HG02884 (cell line): ENCODE measurements around the gene SBF2.
"Not testable (repeated sequence)": the region's sequence is repeated elsewhere in the genome, so short reads cannot be mapped to it uniquely, and the experiment has no call there.

Experiments used
- ATAC-seq: cut with Tn5 transposase; IDR thresholded peaks from one replicate; pipeline ENCODE4 v1.9.1; 2021; ENCODE audit warnings: mild to moderate bottlenecking, moderate library complexity; ENCODE audit not compliant: unreplicated experiment

Gene SBF2

GRCh38 chr11:10125522-10126133, 168.4 kb downstream of the SBF2 start:
- no peak for ATAC-seq

GRCh38 chr11:10122326-10123197, 171.5 kb downstream of the SBF2 start:
- ATAC-seq = no peak

- ATAC-seq = no peak
Observed at GRCh38 chr11:10118865-10119264, 175.2 kb downstream of the SBF2 start.

DNA sequence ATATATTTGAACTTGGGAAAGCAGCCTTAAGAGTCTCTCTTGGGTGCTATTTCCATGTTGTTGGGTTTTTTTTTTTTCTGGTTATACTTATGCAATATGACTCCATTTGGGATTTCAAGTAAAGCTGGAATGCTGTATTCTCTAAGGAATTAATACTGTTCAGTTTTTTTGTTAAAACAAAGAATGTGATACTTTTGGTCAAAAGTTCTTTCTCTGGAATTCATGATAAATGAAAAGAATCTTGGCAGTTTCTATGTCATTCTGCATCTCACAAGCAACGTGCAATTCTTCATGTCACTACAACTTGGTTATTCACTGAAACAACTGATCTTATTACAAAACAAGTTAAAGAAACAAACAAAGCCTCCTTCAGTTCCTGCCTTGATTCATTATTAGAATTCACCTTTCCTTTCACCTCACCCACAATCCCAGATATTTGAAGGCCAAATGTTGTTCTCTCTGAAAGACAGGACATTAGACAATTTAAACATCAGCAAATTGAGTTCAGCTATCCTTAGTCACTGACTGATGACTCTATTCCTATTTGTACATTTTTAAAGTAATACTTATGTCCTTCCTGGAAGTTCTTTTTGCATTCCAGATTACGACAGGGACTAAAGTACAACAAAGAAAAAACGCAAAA, 176.2 kb downstream of the SBF2 start:
- ATAC-seq = no peak

DNA sequence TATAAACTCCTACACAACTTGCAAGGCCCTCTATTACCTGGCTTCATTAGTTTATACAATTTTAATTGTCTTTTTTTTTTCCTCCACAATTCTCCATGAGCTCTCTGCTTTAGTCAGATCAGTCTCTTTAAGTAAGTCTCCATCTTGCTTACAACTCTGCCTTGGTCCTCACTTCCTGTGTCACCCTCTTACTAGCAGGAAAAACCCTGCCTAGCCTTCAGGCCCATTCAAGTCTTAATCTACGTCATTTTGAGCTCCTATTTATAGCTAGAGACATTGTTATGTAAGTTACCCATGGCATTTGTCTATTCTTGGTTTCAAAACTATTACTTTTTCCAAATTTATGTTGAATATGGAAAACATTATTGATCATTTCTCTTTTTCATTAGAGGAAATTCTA, 177.4 kb downstream of the SBF2 start:
- ATAC-seq = no peak

DNA sequence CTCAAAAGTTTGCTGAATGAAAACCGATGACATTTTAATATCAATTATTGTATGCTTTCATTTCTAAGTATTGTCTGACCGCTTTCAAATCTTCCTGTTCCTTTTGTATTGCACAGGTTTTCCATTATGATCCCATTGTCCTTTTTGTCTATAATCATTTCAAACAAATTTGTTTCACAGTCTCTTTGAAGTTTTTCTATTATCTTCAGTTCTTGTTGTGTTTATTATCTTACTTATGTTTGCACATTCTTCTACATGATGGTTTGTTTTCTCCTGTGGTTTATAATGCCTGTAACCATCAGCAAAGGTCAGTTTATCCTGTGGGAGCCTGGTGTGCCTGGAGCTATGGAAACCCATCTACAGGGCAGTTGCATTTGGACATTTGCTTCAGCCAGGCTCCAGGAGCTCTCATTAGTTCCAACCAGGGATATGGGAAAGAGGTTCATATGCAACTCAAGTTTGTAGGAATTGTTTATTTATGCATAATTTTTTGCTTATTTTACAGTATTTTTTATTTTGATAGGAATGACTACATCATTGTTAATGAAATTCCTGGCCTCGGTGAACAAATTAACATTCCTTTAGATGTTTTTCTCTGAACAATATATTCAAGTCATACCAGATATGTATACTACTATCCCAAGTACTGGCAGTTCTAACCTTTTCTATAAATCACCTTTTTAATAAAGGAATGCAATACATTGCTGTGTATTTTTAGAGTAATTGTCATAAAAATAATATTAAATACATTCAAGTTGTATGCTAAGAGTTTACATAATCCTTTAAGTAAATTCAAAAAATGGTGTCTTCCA, 179.2 kb downstream of the SBF2 start:
- ATAC-seq = no peak

DNA sequence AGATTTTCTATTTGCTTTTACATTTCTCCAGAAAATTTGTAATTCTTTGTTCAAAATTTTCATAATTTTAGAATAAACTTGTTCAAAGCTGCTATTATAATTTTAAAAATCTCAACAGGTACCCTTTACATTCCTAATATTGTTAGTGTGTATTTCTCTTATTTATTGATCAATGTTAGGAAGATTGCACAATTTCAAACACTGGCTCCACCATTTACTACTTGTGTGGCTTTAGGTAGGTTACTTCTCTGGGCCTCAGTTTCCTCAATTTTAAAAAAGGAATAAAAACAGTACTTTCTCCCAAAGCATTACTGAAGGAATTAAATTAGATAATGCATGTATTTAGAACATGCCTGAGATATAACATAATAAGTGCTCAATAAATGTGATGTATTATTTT, 180.2 kb downstream of the SBF2 start:
- no peak for ATAC-seq

DNA sequence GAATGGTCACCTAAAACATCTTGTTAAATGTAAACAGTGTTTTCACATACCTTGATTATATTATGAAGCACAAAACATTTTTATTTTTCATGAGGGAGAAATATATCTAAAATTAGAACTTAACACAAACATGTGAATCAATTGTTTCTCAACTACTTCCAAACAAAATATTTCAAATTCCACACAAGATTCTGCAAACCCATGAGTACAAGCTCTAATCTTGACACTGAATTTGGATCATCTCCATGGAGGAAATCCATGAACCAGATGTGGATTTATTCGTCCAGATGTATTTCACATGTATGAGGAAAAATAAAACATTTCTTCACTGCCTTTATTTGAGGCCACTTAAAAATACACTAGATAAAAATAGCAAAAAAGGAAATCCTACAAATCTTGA, 184.2 kb downstream of the SBF2 start:
- ATAC-seq = no peak

- ATAC-seq = no peak
Observed at GRCh38 chr11:10108915-10109680, 184.9 kb downstream of the SBF2 start.

GRCh38 chr11:10107497-10107896, 186.5 kb downstream of the SBF2 start:
- ATAC-seq = no peak

- no peak for ATAC-seq
Observed at GRCh38 chr11:10097615-10098014, 196.4 kb downstream of the SBF2 start.

- no peak for ATAC-seq
Observed at GRCh38 chr11:10096987-10097386, 197.0 kb downstream of the SBF2 start.

DNA sequence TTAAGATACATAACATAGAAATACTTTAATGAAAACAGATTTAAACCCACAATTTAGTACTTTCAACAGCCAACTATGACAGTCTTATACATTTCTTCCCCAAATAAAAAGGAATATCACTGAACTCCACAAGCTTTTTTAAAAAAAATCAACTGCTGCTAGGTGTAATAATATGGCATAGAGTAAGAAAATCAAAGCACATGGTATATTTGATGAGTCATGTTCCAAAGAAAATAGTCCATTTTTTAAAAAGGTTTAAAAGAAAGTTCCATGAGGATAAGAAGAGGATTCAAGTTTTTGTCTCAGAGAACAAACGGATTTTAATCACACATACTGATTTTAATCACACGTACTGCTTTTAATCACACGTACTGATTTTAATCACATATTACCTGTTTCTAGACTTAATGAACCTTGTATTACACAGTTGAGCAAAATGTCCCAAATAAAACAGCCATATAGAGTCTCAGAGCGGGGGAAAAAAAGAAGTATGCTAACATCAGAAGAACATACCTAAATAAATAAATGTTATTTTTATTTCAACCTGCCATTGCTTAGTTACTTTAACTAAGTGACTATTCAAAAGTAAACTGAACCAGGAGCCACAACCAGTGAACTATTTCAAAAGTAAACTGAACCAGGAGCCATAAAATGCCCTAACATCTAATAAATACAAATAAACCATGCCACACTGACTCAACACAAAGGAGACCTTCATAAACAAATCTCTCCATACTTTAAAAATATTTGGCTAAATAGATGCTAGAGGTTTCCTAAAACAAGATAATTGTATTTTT, 198.4 kb downstream of the SBF2 start:
- no peak for ATAC-seq

DNA sequence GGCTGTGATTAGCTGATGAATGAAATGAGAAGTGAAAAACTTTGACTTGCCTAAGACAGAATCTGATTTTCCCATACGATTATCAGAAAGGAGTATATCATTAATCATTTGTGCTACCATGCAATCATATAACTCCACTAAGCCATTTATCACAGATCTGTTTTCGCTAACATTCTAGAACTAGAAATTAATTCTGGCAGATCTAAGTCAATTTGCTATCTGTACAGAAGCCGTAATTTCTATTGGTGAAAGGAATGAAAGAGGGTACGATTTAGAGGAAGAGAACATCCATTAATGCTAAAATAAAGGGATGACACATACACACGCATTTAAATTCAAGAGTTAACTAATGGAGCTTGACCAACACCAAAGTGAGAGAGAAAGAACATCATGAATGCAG, 201.6 kb downstream of the SBF2 start:
- no peak for ATAC-seq

GRCh38 chr11:10091314-10092045, 202.5 kb downstream of the SBF2 start:
- no peak for ATAC-seq

- not testable (repeated sequence) for ATAC-seq
Observed at GRCh38 chr11:10087923-10088225, 206.1 kb downstream of the SBF2 start.

DNA sequence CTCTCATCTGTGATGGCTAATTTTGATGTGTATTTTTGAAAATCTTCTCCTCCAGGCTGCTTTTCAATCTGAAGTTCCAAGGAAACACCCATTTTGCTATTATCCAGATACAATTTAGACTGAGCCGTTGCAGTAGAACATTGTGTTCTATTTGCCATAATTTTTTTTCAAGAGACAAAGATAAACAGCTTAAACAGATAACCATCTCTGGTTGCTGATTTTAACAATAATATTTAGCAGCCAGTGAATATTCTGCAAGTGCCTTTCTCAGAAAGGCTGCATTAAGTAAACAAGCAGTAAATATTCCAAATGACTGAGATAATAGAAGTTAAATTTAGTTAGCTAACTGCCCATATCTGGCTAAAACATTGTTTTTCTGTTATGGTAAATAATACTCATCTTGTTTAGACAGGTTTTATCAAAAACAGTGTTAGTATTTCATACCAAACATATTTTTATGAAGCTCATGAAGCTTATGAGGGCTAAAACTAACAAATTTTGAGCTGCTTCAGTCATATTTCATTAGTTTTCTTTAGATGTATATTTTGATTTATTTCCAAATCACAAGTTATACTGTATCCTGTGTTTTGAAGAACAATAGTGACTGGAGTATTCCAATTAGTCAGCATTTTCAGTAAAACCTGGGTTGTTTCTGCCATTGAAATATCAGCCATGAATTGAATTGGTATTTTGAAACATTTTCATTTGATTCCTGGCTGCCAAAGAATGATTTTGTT, 206.7 kb downstream of the SBF2 start:
- no peak for ATAC-seq

DNA sequence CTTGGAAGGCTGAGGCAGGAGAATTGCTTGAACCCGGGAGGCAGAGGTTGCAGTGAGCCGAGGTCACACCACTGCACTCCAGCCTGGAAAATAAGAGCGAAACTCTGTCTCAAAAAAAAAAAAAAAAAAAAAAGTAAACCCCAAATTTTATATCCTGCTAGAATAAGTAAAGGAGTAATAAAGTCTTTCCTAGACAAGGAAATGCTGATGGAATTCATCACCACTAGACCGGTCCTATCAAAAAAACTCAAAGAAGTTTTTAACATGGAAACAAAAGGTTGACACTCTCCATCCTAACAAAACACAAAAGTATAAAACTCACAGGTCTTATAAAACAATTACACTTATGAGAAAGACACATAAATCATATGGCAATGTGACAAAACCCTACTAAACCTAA, 213.9 kb downstream of the SBF2 start:
- no peak for ATAC-seq
